Keratinocyte (primary cell): ENCODE results near the gene ODF2L. TPM values are rescaled to one million over a fixed set of nuclear protein-coding genes. Genes with fewer than 3 reads are reported as not detected.

Experiments
- DNase-seq: peaks from one replicate; pipeline ENCODE4 v3.0.0-alpha.2; 2011; ENCODE audit warnings: low read depth, missing footprints, low spot score
- FAIRE-seq: peaks from 2 replicates; lab custom pipeline; 2011; peaks lifted over from hg19 to GRCh38; lab: Jason Lieb, UNC
- H2AFZ ChIP-seq: 2 replicates; pipeline ENCODE4 v1.6.0; 2012; ENCODE audit warnings: low read length, control low read depth, inconsistent platforms; ENCODE audit not compliant: control insufficient read depth
- H3K27ac ChIP-seq: 2 replicates; pipeline ENCODE4 v1.5.1; 2011; ENCODE audit warnings: low read length; ENCODE audit not compliant: control insufficient read depth, insufficient read depth
- H3K27me3 ChIP-seq: 3 replicates; pipeline ENCODE4 v1.6.0; 2011; ENCODE audit warnings: low read length; ENCODE audit not compliant: control insufficient read depth, insufficient read depth; ENCODE audit errors: extremely low read depth
- H3K36me3 ChIP-seq, 2 experiments: 2 replicates in 1 of 2; 3 replicates in 1 of 2; pipeline ENCODE4 v1.5.1; 2011; ENCODE audit warnings: low read length in 2 of 2, mild to moderate bottlenecking in 1 of 2; ENCODE audit not compliant: control insufficient read depth in 2 of 2, insufficient read depth in 2 of 2; ENCODE audit errors: extremely low read depth in 1 of 2
- H3K4me1 ChIP-seq: 3 replicates; pipeline ENCODE4 v1.5.1; 2011; ENCODE audit warnings: low read length; ENCODE audit not compliant: control insufficient read depth, insufficient read depth; ENCODE audit errors: extremely low read depth
- H3K4me2 ChIP-seq: 3 replicates; pipeline ENCODE4 v1.6.0; 2011; ENCODE audit warnings: low read depth, low read length; ENCODE audit not compliant: control insufficient read depth, insufficient read depth; ENCODE audit errors: extremely low read depth
- H3K4me3 ChIP-seq, 3 experiments: fragments of 200-600 bp in 1 of 3; sonication (generic) in 1 of 3; 2 replicates in 2 of 3; 3 replicates in 1 of 3; pipeline ENCODE4 v1.5.1; 2011 to 2016; ENCODE audit warnings: low read length in 3 of 3, mild to moderate bottlenecking in 3 of 3, control low read depth in 2 of 3, inconsistent platforms in 1 of 3, low read depth in 1 of 3, mixed read lengths in 1 of 3, mixed run types in 1 of 3, moderate library complexity in 1 of 3; ENCODE audit not compliant: control insufficient read depth in 2 of 3, insufficient read depth in 2 of 3; ENCODE audit errors: extremely low read depth in 1 of 3
- H3K79me2 ChIP-seq: 2 replicates; pipeline ENCODE4 v1.6.0; 2012; ENCODE audit warnings: low read length; ENCODE audit not compliant: control insufficient read depth, insufficient read depth
- H3K9ac ChIP-seq: 3 replicates; pipeline ENCODE4 v1.6.0; 2011; ENCODE audit warnings: low read length; ENCODE audit not compliant: control insufficient read depth, insufficient read depth; ENCODE audit errors: extremely low read depth
- H3K9me1 ChIP-seq: 3 replicates; pipeline ENCODE4 v1.6.0; 2011; ENCODE audit warnings: low read length; ENCODE audit not compliant: control insufficient read depth, insufficient read depth; ENCODE audit errors: extremely low read depth
- H3K9me3 ChIP-seq: 2 replicates; pipeline ENCODE4 v1.5.1; 2012; ENCODE audit warnings: low read depth, low read length; ENCODE audit not compliant: control insufficient read depth
- H4K20me1 ChIP-seq: 3 replicates; pipeline ENCODE4 v1.6.0; 2011; ENCODE audit warnings: low read length; ENCODE audit not compliant: control insufficient read depth, insufficient read depth; ENCODE audit errors: extremely low read depth
- CTCF ChIP-seq, 3 experiments: IDR thresholded peaks in 1 of 3; conservative IDR thresholded peaks in 1 of 3; optimal IDR thresholded peaks in 1 of 3; 2 replicates in 2 of 3; 3 replicates in 1 of 3; pipeline versions ENCODE3 to v1.5.1; 2011; ENCODE audit warnings: low read length in 3 of 3, mild to moderate bottlenecking in 3 of 3, moderate library complexity in 2 of 3, control low read depth in 1 of 3, inconsistent platforms in 1 of 3; ENCODE audit not compliant: insufficient read depth in 2 of 3; ENCODE audit errors: extremely low read depth in 1 of 3
- EZH2 ChIP-seq: IDR thresholded peaks from one replicate; pipeline ENCODE4 v1.6.1; 2012; ENCODE audit warnings: inconsistent platforms, mild to moderate bottlenecking, low read length, moderate library complexity
- dilution Hi-C: fragments of 300-500 bp; cut with MboI; formaldehyde crosslinking; loops from one replicate; pipeline ENCODE4 v1.7.0; 2020; ENCODE audit warnings: low sequenced_read_pairs; ENCODE audit not compliant: extremely low pct_ligation_motif_present
- polyA plus RNA-seq, 5 experiments: library from polyadenylated mRNA; depleted of rRNA in 3 of 5; stranded (reverse) in 3 of 5; stranded (forward) in 1 of 5; unstranded in 1 of 5; fragments of >200 nt; gene quantifications; 1 replicate in 1 of 5; 2 replicates in 3 of 5; 3 replicates in 1 of 5; pipeline versions ENCODE4 v1.2.1 to v1.2.3, GENCODE V29; 2011 to 2012; ENCODE audit warnings: missing spikeins in 2 of 5, low read depth in 1 of 5, low replicate concordance in 1 of 5

ODF2L gene
- polyA plus RNA-seq, 1 donor (not counting 4 experiments of a cell fraction or from before 2014, with no cell fraction given), result 22.0 TPM

- Histone ChIP-seq H3K9ac (no peak overlapping the region), H3K27ac (no peak overlapping the region), H3K9me1 (no peaks in the 10 kb centered on the region), H3K4me2 (no peak overlapping the region), H3K27me3 (no peaks in the 10 kb centered on the region), H3K36me3 (peaks cover 0 to 3% of the 10 kb centered on the region in 2 experiments), H3K79me2 (no peaks in the 10 kb centered on the region), H3K4me3 (no peak overlapping the region), H4K20me1 (no peaks in the 10 kb centered on the region), H3K4me1 (no peaks in the 10 kb centered on the region), H2AFZ (no peak overlapping the region), H3K9me3 (no peaks in the 10 kb centered on the region)
- DNase-seq, result no peak
- TF ChIP-seq CTCF (optimal IDR thresholded peaks at IDR 0.05 in 1 of 3, IDR thresholded peaks at IDR 0.05 in 1 of 3, conservative IDR thresholded peaks at IDR 0.05 in 1 of 3; ENCODE audit: extremely low read depth in 1 of 3, insufficient read depth in 2 of 3, low read length in 3 of 3) (no peak), EZH2 (no peak)
- FAIRE-seq, result no peak
- dilution Hi-C loops, result no loop called here
Observed at GRCh38 chr1:86382878-86383277, 13.2 kb downstream of the ODF2L start.

- TF ChIP-seq EZH2 (no peak), CTCF (optimal IDR thresholded peaks at IDR 0.05 in 1 of 3, IDR thresholded peaks at IDR 0.05 in 1 of 3, conservative IDR thresholded peaks at IDR 0.05 in 1 of 3; ENCODE audit: extremely low read depth in 1 of 3, insufficient read depth in 2 of 3, low read length in 3 of 3) (no peak)
- dilution Hi-C loops, result no loop called here
- no peak for FAIRE-seq
Observed at GRCh38 chr1:86381223-86381622, 14.9 kb downstream of the ODF2L start.

More at GRCh38 chr1:86381223-86381622, 14.9 kb downstream of the ODF2L start:
- no peak overlapping the region for H3K9ac ChIP-seq
- H3K9me3 ChIP-seq, result no peaks in the 10 kb centered on the region
- H3K4me1 ChIP-seq, result no peaks in the 10 kb centered on the region
- no peaks in the 10 kb centered on the region for H3K9me1 ChIP-seq
- no peak overlapping the region for H2AFZ ChIP-seq
- H3K27ac ChIP-seq, result no peak overlapping the region
- DNase-seq, result no peak
- H3K27me3 ChIP-seq, result no peaks in the 10 kb centered on the region
- no peaks in the 10 kb centered on the region for H4K20me1 ChIP-seq
- H3K4me2 ChIP-seq, result no peak overlapping the region
- H3K36me3 ChIP-seq, result peaks cover 2 to 3% of the 10 kb centered on the region in 2 experiments
- no peaks in the 10 kb centered on the region for H3K79me2 ChIP-seq
- no peak overlapping the region for H3K4me3 ChIP-seq
